ENCODE data around the gene CCDC177. TPM values are rescaled to one million over a fixed set of nuclear protein-coding genes. Genes with fewer than 3 reads are reported as not detected.
A peak's percentile ranks its signal among the peaks of the same experiment; 100 is the strongest.

CCDC177 gene
- polyA plus RNA-seq, 3 donors, result not detected

DNA sequence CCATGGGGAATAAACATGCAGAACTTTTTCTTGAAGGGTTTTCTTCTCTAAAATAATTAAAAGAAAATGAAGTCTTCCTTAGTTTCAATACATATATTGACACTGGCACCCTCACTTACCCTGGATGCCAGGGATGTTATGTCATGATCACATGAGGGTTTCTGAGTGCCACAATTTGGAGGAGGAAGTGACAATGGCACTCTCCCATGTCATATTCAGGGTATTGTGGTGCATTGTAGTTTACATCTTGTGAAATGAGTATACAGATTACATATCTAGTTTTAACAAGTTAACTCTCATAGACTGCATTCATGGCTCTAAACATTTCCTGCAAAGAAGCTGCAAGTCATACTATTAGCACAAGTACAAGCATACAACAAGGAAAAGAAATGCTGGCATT is 37.7 kb downstream of the CCDC177 start:
- Histone ChIP-seq H3K4me1 (ENCODE audit: control insufficient read depth in 1 of 2, insufficient read depth in 2 of 2, low read length in 2 of 2) (peaks cover 24 to 25% of the 10 kb centered on the region in 2 donors), H3K9ac (ENCODE audit: insufficient read depth, low read length, poor library complexity, severe bottlenecking) (no peak overlapping the region), H3K79me2 (ENCODE audit: insufficient read depth, low read length) (no peaks in the 10 kb centered on the region), H3K9me3 (replicated peaks in 1 of 2; ENCODE audit: control insufficient read depth in 1 of 2, insufficient read depth in 1 of 2, low read length in 2 of 2) (peaks cover 0 to 9% of the 10 kb centered on the region in 2 donors), H3K4me2 (replicated peaks; ENCODE audit: extremely low read depth, low read length, poor library complexity, severe bottlenecking) (no peak overlapping the region), H2AFZ (ENCODE audit: insufficient read depth, low read depth, low read length, poor library complexity, severe bottlenecking) (no peak overlapping the region), H3K27ac (ENCODE audit: low read depth in 1 of 2, low read length in 2 of 2) (peak overlapping the region; percentile 31 to 61), H3K27me3 (ENCODE audit: control insufficient read depth in 2 of 2, insufficient read depth in 2 of 2, low read length in 2 of 2) (no peaks in the 10 kb centered on the region), H3K4me3 (replicated peaks in 1 of 3; ENCODE audit: low read depth in 2 of 3, low read length in 3 of 3) (no peak overlapping the region), H3K36me3 (replicated peaks in 1 of 2; ENCODE audit: control insufficient read depth in 1 of 2, insufficient read depth in 2 of 2, low read length in 2 of 2) (no peaks in the 10 kb centered on the region), H4K20me1 (ENCODE audit: insufficient read depth, low read length) (no peaks in the 10 kb centered on the region)
- Mint-ChIP-seq H3K27ac (peak overlapping the region; percentile 75 to 91 (median 85)), H3K9me3 (peaks cover 4 to 17% (median 9%) of the 10 kb centered on the region in 7 donors), H3K4me3 (no peak overlapping the region), H3K27me3 (ENCODE audit: low read depth in 3 of 3) (peaks cover 10 to 23% (median 12%) of the 10 kb centered on the region in 3 donors), H3K4me1 (peaks cover 37% of the 10 kb centered on the region), H3K36me3 (peaks cover 3 to 4% of the 10 kb centered on the region in 2 donors)
- TF ChIP-seq, protein P1, sequence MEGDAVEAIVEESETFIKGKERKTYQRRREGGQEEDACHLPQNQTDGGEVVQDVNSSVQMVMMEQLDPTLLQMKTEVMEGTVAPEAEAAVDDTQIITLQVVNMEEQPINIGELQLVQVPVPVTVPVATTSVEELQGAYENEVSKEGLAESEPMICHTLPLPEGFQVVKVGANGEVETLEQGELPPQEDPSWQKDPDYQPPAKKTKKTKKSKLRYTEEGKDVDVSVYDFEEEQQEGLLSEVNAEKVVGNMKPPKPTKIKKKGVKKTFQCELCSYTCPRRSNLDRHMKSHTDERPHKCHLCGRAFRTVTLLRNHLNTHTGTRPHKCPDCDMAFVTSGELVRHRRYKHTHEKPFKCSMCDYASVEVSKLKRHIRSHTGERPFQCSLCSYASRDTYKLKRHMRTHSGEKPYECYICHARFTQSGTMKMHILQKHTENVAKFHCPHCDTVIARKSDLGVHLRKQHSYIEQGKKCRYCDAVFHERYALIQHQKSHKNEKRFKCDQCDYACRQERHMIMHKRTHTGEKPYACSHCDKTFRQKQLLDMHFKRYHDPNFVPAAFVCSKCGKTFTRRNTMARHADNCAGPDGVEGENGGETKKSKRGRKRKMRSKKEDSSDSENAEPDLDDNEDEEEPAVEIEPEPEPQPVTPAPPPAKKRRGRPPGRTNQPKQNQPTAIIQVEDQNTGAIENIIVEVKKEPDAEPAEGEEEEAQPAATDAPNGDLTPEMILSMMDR (IDR thresholded peaks at IDR 0.05), result no peak
- intact Hi-C loops (cut with micrococcal nuclease), result loop anchor here in 1 of 2 donors (5.0 kb wide), 1 partner anchor 40 kb away; no protein-coding TSS in a partner anchor
- DNase-seq, result peak; percentile 67 to 83 (median 80)

- no peaks in the 10 kb centered on the region for H3K27me3 ChIP-seq (ENCODE audit: control insufficient read depth in 2 of 2, insufficient read depth in 2 of 2, low read length in 2 of 2)
- Mint-ChIP-seq H3K27ac (no peak overlapping the region), H3K4me1 (peaks cover 28% of the 10 kb centered on the region), H3K4me3 (no peak overlapping the region), H3K36me3 (peaks cover 3 to 4% of the 10 kb centered on the region in 2 donors), H3K27me3 (ENCODE audit: low read depth in 3 of 3) (peaks cover 12 to 22% (median 12%) of the 10 kb centered on the region in 3 donors), H3K9me3 (peaks cover 4 to 17% (median 9%) of the 10 kb centered on the region in 7 donors)
- no peaks in the 10 kb centered on the region for H4K20me1 ChIP-seq (ENCODE audit: insufficient read depth, low read length)
- no peaks in the 10 kb centered on the region for H3K79me2 ChIP-seq (ENCODE audit: insufficient read depth, low read length)
- no peak overlapping the region for H3K4me2 ChIP-seq (replicated peaks; ENCODE audit: extremely low read depth, low read length, poor library complexity, severe bottlenecking)
- no peak overlapping the region for H3K9ac ChIP-seq (ENCODE audit: insufficient read depth, low read length, poor library complexity, severe bottlenecking)
- H3K36me3 ChIP-seq (replicated peaks in 1 of 2; ENCODE audit: control insufficient read depth in 1 of 2, insufficient read depth in 2 of 2, low read length in 2 of 2), result no peaks in the 10 kb centered on the region
- peak in 1 of 3 donors; percentile 22 for DNase-seq
- peaks cover 15 to 16% of the 10 kb centered on the region in 2 donors for H3K4me1 ChIP-seq (ENCODE audit: control insufficient read depth in 1 of 2, insufficient read depth in 2 of 2, low read length in 2 of 2)
- no peak overlapping the region for H3K27ac ChIP-seq (ENCODE audit: low read depth in 1 of 2, low read length in 2 of 2)
- H2AFZ ChIP-seq (ENCODE audit: insufficient read depth, low read depth, low read length, poor library complexity, severe bottlenecking), result no peak overlapping the region
- TF ChIP-seq, protein P1 (IDR thresholded peaks at IDR 0.05), result peak; percentile 34
- H3K4me3 ChIP-seq (replicated peaks in 1 of 3; ENCODE audit: low read depth in 2 of 3, low read length in 3 of 3), result no peak overlapping the region
- intact Hi-C loops (cut with micrococcal nuclease), result loop anchor here in 1 of 2 donors (5.0 kb wide), 1 partner anchor 42 kb away; no protein-coding TSS in a partner anchor
- WGBS (ENCODE audit: insufficient coverage), result no CpG with 5 or more reads among the region's 4 CpGs
- peaks cover 0 to 9% of the 10 kb centered on the region in 2 donors for H3K9me3 ChIP-seq (replicated peaks in 1 of 2; ENCODE audit: control insufficient read depth in 1 of 2, insufficient read depth in 1 of 2, low read length in 2 of 2)
Observed at GRCh38 chr14:69535230-69535848, 39.3 kb downstream of the CCDC177 start.
